SKM-1 (cell line): Measurements from ENCODE around the gene CPNE1.
"Not testable (repeated sequence)": the region's sequence is repeated elsewhere in the genome, so short reads cannot be mapped to it uniquely, and the experiment has no call there.

Experiments used
- DNase-seq: peaks from one replicate; lab custom pipeline; 2025; ENCODE audit not compliant: unreplicated experiment; lab: John Stamatoyannopoulos, UW

CPNE1 gene

GRCh38 chr20:35664466-35665206 is at the start of gene CPNE1, which contains the start of gene RBM12:
CPNE1 (minus strand) TSS chr20:35664900; CDS start chr20:35632923, 31,977 bp downstream.
RBM12 (minus strand) TSS chr20:35664900; CDS start chr20:35655322, 9,578 bp downstream.
- peak; percentile 82 for DNase-seq

- DNase-seq = no peak
Observed at GRCh38 chr20:35714127-35714526, 49.4 kb upstream of the CPNE1 start.

GRCh38 chr20:35713120-35713519 is 48.4 kb upstream of the CPNE1 start:
- not testable (repeated sequence) for DNase-seq

GRCh38 chr20:35711588-35712209 is 47.0 kb upstream of the CPNE1 start:
- DNase-seq = no peak

- DNase-seq = no peak
Observed at GRCh38 chr20:35710884-35711587, 46.3 kb upstream of the CPNE1 start.

GRCh38 chr20:35710039-35710438 is 45.3 kb upstream of the CPNE1 start:
- DNase-seq = no peak

- no peak for DNase-seq
Observed at GRCh38 chr20:35709259-35709658, 44.6 kb upstream of the CPNE1 start.

GRCh38 chr20:35708502-35708901 is 43.8 kb upstream of the CPNE1 start:
- DNase-seq = no peak

GRCh38 chr20:35706591-35707529 is 42.2 kb upstream of the CPNE1 start:
- not testable (repeated sequence) for DNase-seq

GRCh38 chr20:35705894-35706293 is 41.2 kb upstream of the CPNE1 start:
- not testable (repeated sequence) for DNase-seq

- DNase-seq = no peak
Observed at GRCh38 chr20:35704514-35705261, 40.0 kb upstream of the CPNE1 start.

- no peak for DNase-seq
Observed at GRCh38 chr20:35702824-35703695, 38.4 kb upstream of the CPNE1 start.

GRCh38 chr20:35702051-35702823 is 37.5 kb upstream of the CPNE1 start:
- DNase-seq = no peak

- no peak for DNase-seq
Observed at GRCh38 chr20:35700625-35701148, 36.0 kb upstream of the CPNE1 start.

GRCh38 chr20:35699957-35700624 is 35.4 kb upstream of the CPNE1 start:
- no peak for DNase-seq

- peak; percentile 66 for DNase-seq
Observed at GRCh38 chr20:35699127-35699956, 34.6 kb upstream of the CPNE1 start, which contains the start of the genes NFS1 and ROMO1. NFS1 (minus strand) TSS chr20:35699352; CDS start chr20:35699288, 64 bp downstream. ROMO1 (plus strand) TSS chr20:35699405; CDS start chr20:35699633, 228 bp downstream.
